ENCODE measurements around the gene HORMAD2.

DNA sequence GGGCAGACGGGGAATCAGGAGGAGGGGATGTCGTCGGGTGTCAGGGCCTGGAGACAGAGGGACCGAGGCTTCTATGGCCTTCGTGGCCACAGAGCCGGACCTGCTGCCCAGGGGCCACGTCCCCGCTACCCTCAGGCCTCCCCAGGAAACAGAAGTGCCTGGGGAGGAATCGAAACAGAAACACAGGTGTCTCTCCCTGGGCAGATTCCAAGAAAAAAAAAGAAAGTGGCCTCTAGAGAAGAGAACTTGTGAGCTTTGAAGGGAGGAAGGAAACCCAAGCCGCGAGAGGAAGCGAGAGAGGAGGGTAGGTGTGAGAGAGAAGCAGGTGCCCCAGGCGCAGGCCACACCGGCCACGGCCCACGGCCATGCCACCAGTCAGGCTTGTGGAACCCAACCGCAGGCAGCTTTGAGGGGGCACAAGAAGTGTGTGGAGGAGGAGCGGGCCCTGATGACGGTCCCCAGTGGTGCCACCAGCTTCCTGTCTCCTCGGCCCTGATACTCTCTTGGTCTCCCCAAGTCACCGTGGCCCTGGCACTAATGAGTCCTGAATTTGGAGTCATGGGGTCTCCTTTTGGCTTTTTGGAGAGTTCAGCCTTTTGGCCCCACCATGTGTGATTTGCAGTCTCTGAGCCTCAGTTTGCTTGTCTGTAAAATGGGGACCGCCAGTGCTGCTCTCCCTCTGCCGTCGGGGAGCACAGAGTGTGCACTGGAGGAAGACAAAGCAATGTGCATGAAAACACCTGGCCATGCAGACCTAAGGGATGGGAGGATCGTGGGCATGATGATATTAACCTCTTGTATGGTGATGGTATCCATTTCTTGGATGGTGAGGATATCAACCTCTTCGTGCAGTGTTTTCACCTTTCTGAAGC is 141.1 kb downstream of the HORMAD2 start:
- no peak for TF ChIP-seq CTCF (conservative IDR thresholded peaks at IDR 0.05 in 1 of 2, IDR thresholded peaks at IDR 0.05 in 1 of 2; ENCODE audit: low read depth in 1 of 2, low read length in 2 of 2)
- no peak for TF ChIP-seq EZH2 (IDR thresholded peaks at IDR 0.05; ENCODE audit: low read length, missing control alignments)
